PC-3 (cell line): ENCODE measurements around the gene TRAK1. TPM values are rescaled to one million over a fixed set of nuclear protein-coding genes. Genes with fewer than 3 reads are reported as not detected.

Experiments used
- ATAC-seq: fragments of 200-7000 bp; cut with Tn5 transposase; 2 replicates; pipeline ENCODE4 v1.9.1; 2020; ENCODE audit warnings: mild to moderate bottlenecking, moderate library complexity
- BruUV-seq: library from RNA; stranded (reverse); fragments of 400-500 nt; replicated peaks from 2 replicates; lab custom pipeline; 2021; lab: Mats Ljungman, UMichigan
- CTCF ChIA-PET: fragments of 300-600 bp; sonication (Branson Sonifier 250); formaldehyde crosslinking; loops from one replicate; lab custom pipeline; 2022; ENCODE audit warnings: antibody characterized with exemption; lab: Charles Lee
- POLR2A ChIA-PET: fragments of 300-600 bp; sonication (Branson Sonifier 250); formaldehyde crosslinking; loops from one replicate; lab custom pipeline; 2022; ENCODE audit warnings: antibody characterized with exemption; ENCODE audit not compliant: unreplicated experiment; lab: Charles Lee
- DNase-seq: peaks from one replicate; pipeline ENCODE4 v3.0.0-alpha.2; 2015
- H2AFZ ChIP-seq: fragments of 300-600 bp; sonication (generic); 2 replicates; pipeline ENCODE4 v1.6.0; 2016; ENCODE audit warnings: antibody characterized with exemption, low read length
- H3F3A ChIP-seq: fragments of 300-600 bp; sonication (generic); one replicate; pipeline ENCODE4 v1.6.0; 2017; ENCODE audit warnings: antibody characterized with exemption, low read length, control low read depth, mild to moderate bottlenecking; ENCODE audit not compliant: unreplicated experiment
- H3K27ac ChIP-seq: fragments of 300-600 bp; sonication (generic); 2 replicates; pipeline ENCODE4 v1.5.1; 2016; ENCODE audit warnings: mild to moderate bottlenecking, low read length
- H3K27me3 ChIP-seq: fragments of 300-600 bp; sonication (generic); 2 replicates; pipeline ENCODE4 v1.6.1; 2016; ENCODE audit warnings: low read length, mixed read lengths
- H3K36me3 ChIP-seq: fragments of 300-600 bp; sonication (generic); 2 replicates; pipeline ENCODE4 v1.6.1; 2016; ENCODE audit warnings: low read depth, mixed run types, low read length, mixed read lengths
- H3K4me1 ChIP-seq: fragments of 300-600 bp; sonication (generic); 2 replicates; pipeline ENCODE4 v1.5.1; 2016; ENCODE audit warnings: low read length; ENCODE audit not compliant: insufficient read depth
- H3K4me2 ChIP-seq: fragments of 300-600 bp; sonication (generic); 2 replicates; pipeline ENCODE4 v1.6.0; 2016; ENCODE audit warnings: low read length
- H3K4me3 ChIP-seq: fragments of 300-600 bp; sonication (generic); 2 replicates; pipeline ENCODE4 v1.5.1; 2016; ENCODE audit warnings: mild to moderate bottlenecking, low read length, mixed read lengths
- H3K79me2 ChIP-seq: fragments of 300-600 bp; sonication (generic); 2 replicates; pipeline ENCODE4 v1.6.1; 2017; ENCODE audit warnings: low read length, mixed read lengths
- H3K9ac ChIP-seq: fragments of 300-600 bp; sonication (generic); 2 replicates; pipeline ENCODE4 v1.6.0; 2016; ENCODE audit warnings: mild to moderate bottlenecking, low read length
- H3K9me2 ChIP-seq: fragments of 300-600 bp; sonication (generic); replicated peaks from 2 replicates; pipeline ENCODE4 v1.6.1; 2016; ENCODE audit warnings: mixed run types, low read length, mixed read lengths
- H3K9me3 ChIP-seq: fragments of 300-600 bp; sonication (generic); 2 replicates; pipeline ENCODE4 v1.6.1; 2016; ENCODE audit warnings: low read length, mixed read lengths
- H4K20me1 ChIP-seq: fragments of 300-600 bp; sonication (generic); 2 replicates; pipeline ENCODE4 v1.6.1; 2016; ENCODE audit warnings: low read length, mixed read lengths
- EZH2 ChIP-seq: fragments of 300-600 bp; sonication (generic); IDR thresholded peaks from one replicate; pipeline ENCODE4 v1.6.1; 2017; ENCODE audit warnings: antibody characterized with exemption, mild to moderate bottlenecking, low read length; ENCODE audit not compliant: unreplicated experiment
- EZH2phosphoT487 ChIP-seq: fragments of 300-600 bp; sonication (generic); IDR thresholded peaks from 2 replicates; pipeline ENCODE4 v1.6.1; 2018; ENCODE audit warnings: mild to moderate bottlenecking, antibody characterized with exemption, low read length, borderline replicate concordance
- intact Hi-C: fragments of 100-400 bp; cut with micrococcal nuclease; formaldehyde crosslinking; loops from 2 replicates; pipeline ENCODE4 v1.9.0; 2023
- total RNA-seq: library from RNA; depleted of rRNA; stranded (reverse); fragments of >200 nt; gene quantifications from 2 replicates; pipeline ENCODE4 v1.2.3, GENCODE V29; 2014
- TF ChIP-seq, protein P1 (sequence below): fragments of 300-600 bp; sonication (generic); conservative IDR thresholded peaks from 2 replicates; pipeline ENCODE4 v1.5.1; 2017; ENCODE audit warnings: antibody characterized with exemption, low read depth, mild to moderate bottlenecking, low read length

TRAK1 gene
- total RNA-seq, 1 experiment from 2014 or later: 23.4 TPM

DNA sequence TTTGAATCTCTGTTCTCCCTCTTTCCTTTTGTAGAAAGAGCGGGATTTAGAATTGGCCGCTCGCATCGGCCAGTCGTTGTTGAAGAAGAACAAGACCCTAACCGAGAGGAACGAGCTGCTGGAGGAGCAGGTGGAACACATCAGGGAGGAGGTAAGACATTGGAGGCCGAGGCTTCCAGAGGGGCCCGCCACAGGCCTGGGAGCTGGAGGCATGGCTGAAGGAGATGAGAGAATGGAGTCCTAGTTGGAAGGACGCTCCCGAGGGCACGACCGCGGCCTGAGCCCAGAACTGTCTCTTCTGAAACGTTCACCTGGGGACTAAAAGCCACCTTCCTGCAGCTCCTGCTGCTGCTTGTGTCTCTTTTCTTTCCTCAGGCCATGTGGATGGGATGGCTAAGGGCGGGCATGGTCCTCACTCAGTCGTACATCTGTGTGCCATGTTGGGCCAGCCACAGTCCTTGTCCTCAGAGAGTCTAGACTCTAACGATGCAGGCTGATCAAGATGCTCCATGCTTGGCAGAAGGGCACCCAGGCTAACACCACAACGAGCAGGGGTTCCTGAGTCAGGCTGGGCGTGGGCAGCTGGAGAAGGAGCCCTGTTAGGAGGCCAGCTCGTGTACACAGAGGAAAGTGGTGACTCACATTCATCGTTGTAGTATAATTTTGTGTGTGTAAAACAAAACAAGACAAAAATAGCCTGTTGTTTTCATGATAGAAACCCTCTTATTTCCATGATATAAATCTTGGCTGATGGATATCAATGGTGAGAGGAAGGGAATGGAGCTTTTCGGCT is 93.7 kb downstream of the TRAK1 start:
- peaks cover 36% of the 10 kb centered on the region for H3K4me1 ChIP-seq
- DNase-seq (peak; percentile 88), ATAC-seq (peak; percentile 100)
- intact Hi-C loops: loop anchor here (1.0 kb wide), 2 partner anchors 35 to 55 kb away; no protein-coding TSS in a partner anchor
- H3K9me2 ChIP-seq: no peaks in the 10 kb centered on the region
- 0 out of 2 replicates have a peak overlapping the region, but pooled peaks have one; percentile 4 for H2AFZ ChIP-seq
- ChIA-PET POLR2A (interaction anchor here (0.6 kb wide), 1 partner anchor 154 kb away, joined by 3 read pairs; no protein-coding TSS in a partner anchor), CTCF (interaction anchor here (1.0 to 2.5 kb wide), 3 partner anchors 33 to 67 kb away, joined by 5 to 12 read pairs (median 5); no protein-coding TSS in a partner anchor)
- peak overlapping the region; percentile 11; the same call in 1 of the 2 replicates for H3K9ac ChIP-seq
- no TSS peak for BruUV-seq
- H3K27ac ChIP-seq: peak overlapping the region; percentile 73
- H3K36me3 ChIP-seq: no peaks in the 10 kb centered on the region
- TF ChIP-seq, protein P1, sequence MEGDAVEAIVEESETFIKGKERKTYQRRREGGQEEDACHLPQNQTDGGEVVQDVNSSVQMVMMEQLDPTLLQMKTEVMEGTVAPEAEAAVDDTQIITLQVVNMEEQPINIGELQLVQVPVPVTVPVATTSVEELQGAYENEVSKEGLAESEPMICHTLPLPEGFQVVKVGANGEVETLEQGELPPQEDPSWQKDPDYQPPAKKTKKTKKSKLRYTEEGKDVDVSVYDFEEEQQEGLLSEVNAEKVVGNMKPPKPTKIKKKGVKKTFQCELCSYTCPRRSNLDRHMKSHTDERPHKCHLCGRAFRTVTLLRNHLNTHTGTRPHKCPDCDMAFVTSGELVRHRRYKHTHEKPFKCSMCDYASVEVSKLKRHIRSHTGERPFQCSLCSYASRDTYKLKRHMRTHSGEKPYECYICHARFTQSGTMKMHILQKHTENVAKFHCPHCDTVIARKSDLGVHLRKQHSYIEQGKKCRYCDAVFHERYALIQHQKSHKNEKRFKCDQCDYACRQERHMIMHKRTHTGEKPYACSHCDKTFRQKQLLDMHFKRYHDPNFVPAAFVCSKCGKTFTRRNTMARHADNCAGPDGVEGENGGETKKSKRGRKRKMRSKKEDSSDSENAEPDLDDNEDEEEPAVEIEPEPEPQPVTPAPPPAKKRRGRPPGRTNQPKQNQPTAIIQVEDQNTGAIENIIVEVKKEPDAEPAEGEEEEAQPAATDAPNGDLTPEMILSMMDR: no peak
- TF ChIP-seq EZH2phosphoT487: no peak
- TF ChIP-seq EZH2: no peak
- H3K9me3 ChIP-seq: no peaks in the 10 kb centered on the region
- H3K4me3 ChIP-seq: no peak overlapping the region
- no peaks in the 10 kb centered on the region for H3F3A ChIP-seq
- peak overlapping the region; percentile 50 for H3K4me2 ChIP-seq
- no peaks in the 10 kb centered on the region for H4K20me1 ChIP-seq
- H3K27me3 ChIP-seq: no peaks in the 10 kb centered on the region
- H3K79me2 ChIP-seq: no peaks in the 10 kb centered on the region

DNA sequence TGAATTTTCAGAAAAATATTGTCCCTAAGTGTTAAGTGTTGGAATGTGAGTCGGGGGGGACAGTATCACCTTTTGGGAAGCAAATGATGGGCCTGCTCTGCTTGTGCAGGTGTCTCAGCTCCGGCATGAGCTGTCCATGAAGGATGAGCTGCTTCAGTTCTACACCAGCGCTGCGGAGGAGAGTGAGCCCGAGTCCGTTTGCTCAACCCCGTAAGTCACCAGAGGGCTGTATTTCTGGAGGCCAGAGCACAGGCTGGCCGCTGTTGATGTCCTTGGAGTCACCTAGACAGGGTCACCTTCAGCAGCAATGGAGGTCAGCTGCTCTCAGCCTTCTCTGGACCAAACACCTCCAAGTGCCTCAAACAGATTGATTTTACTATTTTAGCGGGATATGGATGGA is 96.8 kb downstream of the TRAK1 start:
- H3F3A ChIP-seq: no peaks in the 10 kb centered on the region
- DNase-seq (no peak), ATAC-seq (no peak)
- H4K20me1 ChIP-seq: no peaks in the 10 kb centered on the region
- H3K27me3 ChIP-seq: no peaks in the 10 kb centered on the region
- ChIA-PET CTCF (no interaction called here), POLR2A (no interaction called here)
- H3K4me2 ChIP-seq: no peak overlapping the region
- intact Hi-C loops: no loop called here
- no peaks in the 10 kb centered on the region for H3K36me3 ChIP-seq
- no peak for TF ChIP-seq EZH2phosphoT487
- TF ChIP-seq, protein P1: no peak
- TF ChIP-seq EZH2: no peak
- no peaks in the 10 kb centered on the region for H3K9me3 ChIP-seq
- no TSS peak for BruUV-seq
- no peaks in the 10 kb centered on the region for H3K9me2 ChIP-seq
- H3K4me1 ChIP-seq: peaks cover 21% of the 10 kb centered on the region
- no peak overlapping the region for H3K4me3 ChIP-seq
- no peak overlapping the region for H3K27ac ChIP-seq
- H3K79me2 ChIP-seq: no peaks in the 10 kb centered on the region
- H2AFZ ChIP-seq: no peak overlapping the region
- H3K9ac ChIP-seq: no peak overlapping the region

DNA sequence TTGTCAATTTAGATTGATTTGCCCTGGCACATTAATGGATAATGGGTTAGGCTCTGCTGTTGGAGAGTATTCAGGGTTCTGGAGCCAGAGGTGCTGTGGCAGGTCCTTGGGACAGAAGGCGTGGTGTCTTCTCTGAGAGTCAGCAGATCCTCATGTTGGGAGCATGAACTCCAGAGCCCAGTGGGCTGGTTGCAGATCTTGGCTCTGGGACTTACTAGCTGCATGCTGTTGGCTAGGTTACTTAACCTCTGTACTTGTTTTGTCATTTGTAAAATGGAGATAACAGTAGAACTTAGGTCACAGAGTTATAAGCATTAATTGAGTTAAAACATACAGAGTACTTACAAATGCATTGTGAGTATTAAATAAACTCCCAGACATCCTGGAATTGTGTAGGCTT is 97.2 kb downstream of the TRAK1 start:
- no peaks in the 10 kb centered on the region for H3K79me2 ChIP-seq
- CTCF ChIA-PET: no interaction called here
- H3F3A ChIP-seq: no peaks in the 10 kb centered on the region
- H3K36me3 ChIP-seq: no peaks in the 10 kb centered on the region
- no peak overlapping the region for H2AFZ ChIP-seq
- POLR2A ChIA-PET: no interaction called here
- H3K27ac ChIP-seq: no peak overlapping the region
- H3K27me3 ChIP-seq: no peaks in the 10 kb centered on the region
- H3K4me3 ChIP-seq: no peak overlapping the region
- H3K4me1 ChIP-seq: peaks cover 21% of the 10 kb centered on the region
- ATAC-seq: no peak
- no peak for DNase-seq
- no TSS peak for BruUV-seq
- TF ChIP-seq EZH2 (no peak), EZH2phosphoT487 (no peak)
- TF ChIP-seq, protein P1: no peak
- H3K9me3 ChIP-seq: no peaks in the 10 kb centered on the region
- H3K4me2 ChIP-seq: no peak overlapping the region
- H3K9ac ChIP-seq: no peak overlapping the region
- intact Hi-C loops: no loop called here
- H3K9me2 ChIP-seq: no peaks in the 10 kb centered on the region
- no peaks in the 10 kb centered on the region for H4K20me1 ChIP-seq
